ENCODE results near the gene CDK11A. TPM values are rescaled to one million over a fixed set of nuclear protein-coding genes. Genes with fewer than 3 reads are reported as not detected.
A peak's percentile ranks its signal among the peaks of the same experiment; 100 is the strongest.
"Not testable (repeated sequence)": the region's sequence is repeated elsewhere in the genome, so short reads cannot be mapped to it uniquely, and the experiment has no call there.

Gene CDK11A
- total RNA-seq, 1 donor from 2014 or later: 25.9 TPM

DNA sequence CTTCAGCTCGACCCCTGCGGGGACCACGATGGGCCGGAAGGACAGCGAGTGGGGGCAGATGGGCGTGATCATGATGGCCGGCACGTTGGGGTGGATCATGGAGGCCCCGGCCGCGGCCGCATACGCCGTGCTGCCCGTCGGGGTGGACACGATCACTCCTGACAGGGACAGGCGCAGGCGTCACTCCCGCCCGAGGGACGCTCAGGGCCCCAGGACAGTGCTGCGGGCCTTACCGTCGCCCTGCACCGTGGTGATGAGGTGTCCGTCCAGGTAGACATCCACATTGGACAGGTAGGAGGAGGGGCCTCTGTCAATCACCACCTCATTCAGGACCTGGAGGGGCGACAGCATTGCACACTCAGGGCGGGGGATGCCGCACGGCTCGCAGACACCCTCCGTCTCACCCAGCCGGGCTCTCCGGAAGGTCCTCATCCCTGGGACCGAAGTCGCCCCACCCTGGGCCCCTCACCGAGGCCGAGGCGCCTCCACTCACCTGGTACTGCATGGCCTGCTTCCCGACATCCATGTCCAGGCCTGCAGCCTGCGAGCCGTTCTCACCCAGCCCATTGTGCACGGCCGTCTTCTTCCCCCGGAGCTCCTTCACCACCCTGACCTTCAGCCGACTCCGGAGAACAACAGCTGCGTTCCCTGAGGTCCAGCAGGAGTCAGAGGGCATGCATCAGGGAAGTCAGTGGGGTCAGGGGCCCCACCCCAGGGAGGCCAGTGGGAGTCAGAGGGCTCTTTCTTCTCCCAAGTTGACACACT, 30.1 kb upstream of the CDK11A start:
- DNase-seq (ENCODE audit: extremely low read depth, low read depth, low spot score): no peak

DNA sequence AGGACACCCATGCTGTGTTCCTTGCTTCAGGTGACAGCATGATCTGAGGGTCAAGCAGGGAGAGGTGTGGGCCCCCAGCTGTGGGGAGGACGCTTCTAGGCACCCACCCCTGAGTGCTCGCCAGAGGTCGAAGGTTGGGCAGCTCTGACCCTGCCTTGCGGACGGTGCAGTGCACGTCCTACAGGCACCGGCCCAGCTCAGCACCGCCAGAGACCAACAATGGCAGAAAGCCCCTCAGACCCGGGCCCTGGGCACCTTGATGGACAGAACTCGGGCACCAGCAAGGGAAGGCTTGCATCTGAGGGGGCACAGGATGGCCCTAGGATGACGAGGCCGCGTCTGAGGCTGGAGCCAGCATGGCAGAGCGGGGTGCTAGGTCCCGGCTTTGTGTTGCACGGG, 29.4 kb upstream of the CDK11A start:
- no peak for DNase-seq (ENCODE audit: extremely low read depth, low read depth, low spot score)

DNA sequence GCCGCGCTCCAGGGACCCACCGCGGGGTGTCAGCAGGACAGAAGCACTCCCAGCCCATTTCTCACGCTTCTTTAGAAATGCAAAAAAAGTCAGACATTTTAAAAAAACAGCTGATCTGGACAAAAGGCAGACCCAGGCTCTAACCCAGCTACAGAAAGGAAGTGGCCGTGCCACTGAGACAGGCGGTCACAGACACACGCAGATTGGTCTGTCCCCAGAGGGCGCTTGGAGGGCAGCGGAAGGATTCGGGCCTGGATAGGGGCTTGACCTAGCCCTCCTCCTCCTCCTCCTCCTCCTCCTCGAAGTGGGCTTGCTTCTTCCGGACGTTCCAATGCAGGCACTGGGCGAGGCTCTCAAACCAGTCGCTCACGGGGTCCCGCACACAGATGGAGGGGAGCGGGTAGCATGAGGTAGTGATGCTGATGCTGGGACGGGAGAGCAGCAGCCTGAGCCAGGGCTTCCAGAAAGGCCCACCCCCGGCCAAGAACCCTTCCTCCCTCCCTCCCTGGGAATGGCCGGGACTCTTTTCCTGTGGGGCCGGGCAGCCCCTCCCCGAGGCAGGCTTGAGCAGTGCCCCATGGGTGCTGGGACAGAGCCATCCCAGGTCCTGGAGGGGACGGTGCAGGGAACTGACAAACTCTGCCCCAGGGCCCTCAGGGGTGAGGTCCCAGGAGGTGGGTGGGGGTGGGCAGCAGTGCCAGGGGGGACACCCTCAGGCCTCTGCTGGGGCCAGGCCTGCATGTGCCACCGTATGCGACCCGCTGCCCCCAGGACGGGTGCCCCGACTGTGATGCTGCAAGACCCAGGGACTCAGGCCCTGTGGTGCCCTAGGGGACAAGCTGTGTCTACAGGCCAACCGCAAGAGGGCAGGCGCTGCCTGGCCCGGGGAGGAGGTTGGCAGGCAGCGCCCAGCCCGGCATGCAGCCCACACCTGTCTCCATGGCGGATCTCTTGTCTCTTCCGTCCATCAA, 28.8 kb upstream of the CDK11A start:
- DNase-seq (ENCODE audit: extremely low read depth, low read depth, low spot score): no peak

DNA sequence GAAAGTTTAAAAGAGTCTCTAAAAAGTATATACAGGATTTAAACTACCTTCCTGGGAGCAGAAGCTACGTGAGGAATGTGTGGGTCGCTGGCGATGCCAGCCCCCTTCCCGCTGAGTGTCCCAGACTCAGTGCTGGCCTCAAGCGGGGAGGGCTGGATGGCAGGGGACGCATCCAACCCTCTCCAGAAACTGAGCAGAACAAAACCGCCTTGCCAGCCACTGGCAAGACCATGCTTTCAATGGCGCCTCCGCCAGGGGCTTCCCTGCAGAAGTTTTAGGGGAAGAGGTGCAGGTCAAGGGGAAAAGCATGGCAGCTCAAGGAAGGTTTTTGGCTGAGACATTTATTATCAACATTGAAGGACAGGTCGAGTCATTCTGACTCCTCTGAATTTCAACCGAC, 28.0 kb upstream of the CDK11A start:
- no peak for DNase-seq (ENCODE audit: extremely low read depth, low read depth, low spot score)

DNA sequence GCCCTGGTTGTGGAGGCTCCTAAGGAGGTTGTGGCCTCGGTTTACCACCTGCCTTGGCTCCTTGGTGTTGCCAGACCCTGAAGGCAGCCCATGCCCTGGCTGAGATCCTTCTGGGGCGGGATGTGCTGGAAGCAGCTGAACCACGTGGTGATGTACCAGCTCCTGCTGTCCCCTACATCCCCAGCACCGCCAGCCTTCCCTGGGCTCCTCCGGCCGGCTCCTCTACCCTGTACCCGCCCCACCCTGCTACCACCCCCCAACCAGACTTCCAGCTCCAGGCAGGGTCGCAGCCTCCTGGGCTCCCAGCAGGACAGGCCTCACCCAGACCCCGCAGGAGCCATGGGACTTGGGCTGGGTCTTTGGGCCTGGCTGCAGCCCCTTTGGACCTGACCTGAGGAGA, 25.8 kb upstream of the CDK11A start:
- DNase-seq (ENCODE audit: extremely low read depth, low read depth, low spot score): not testable (repeated sequence)

DNA sequence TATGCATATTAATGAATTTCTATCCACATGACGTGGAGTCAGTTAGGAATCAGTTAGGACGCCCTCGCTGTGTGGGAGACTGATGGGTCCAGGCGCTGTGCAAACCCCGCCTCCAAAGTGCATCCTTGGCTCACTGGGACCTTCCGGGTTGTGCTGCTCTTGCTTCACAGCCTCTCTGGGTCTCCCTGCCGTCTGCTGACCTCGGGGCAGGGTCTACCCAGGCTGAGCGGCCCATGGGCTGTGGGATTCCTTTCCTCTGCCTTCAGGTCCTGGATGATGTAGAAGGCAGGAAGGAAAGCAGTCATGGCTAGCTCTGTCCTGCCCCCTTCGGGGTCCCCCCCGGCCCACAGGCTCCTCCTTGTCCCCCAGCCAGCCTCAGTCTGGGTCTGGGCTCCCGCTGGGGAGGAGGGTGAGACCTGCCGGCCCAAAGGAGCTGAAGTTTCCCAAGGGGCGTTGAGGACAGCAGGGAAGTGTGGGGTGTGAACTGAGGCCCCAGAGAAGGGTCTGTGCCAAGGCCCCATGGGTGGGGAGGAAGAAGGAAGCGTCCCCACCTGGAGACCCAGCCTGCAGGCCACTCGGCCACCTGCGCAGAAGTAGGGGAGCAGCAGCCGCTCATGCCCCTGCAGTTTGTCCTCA, 24.6 kb upstream of the CDK11A start:
- DNase-seq (ENCODE audit: extremely low read depth, low read depth, low spot score): no peak

DNA sequence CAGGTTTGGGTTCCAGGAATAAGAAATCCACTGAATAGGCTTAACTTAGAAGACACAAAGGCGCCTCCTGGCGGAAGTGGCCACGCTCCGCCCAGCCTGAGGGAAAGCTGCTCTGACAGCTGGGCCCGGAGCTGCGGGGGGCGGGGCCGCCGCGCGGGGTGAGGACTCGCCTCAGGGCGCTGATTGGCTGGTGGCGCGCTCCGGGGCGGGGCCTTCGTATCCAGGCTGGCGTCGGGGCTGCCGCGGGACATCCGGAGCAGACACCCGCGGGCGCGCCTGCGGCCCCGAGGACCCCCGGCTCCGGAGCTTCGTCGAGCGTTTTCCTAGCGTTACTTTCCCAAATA, 22.4 kb upstream of the CDK11A start:
- not testable (repeated sequence) for DNase-seq (ENCODE audit: extremely low read depth, low read depth, low spot score)

DNA sequence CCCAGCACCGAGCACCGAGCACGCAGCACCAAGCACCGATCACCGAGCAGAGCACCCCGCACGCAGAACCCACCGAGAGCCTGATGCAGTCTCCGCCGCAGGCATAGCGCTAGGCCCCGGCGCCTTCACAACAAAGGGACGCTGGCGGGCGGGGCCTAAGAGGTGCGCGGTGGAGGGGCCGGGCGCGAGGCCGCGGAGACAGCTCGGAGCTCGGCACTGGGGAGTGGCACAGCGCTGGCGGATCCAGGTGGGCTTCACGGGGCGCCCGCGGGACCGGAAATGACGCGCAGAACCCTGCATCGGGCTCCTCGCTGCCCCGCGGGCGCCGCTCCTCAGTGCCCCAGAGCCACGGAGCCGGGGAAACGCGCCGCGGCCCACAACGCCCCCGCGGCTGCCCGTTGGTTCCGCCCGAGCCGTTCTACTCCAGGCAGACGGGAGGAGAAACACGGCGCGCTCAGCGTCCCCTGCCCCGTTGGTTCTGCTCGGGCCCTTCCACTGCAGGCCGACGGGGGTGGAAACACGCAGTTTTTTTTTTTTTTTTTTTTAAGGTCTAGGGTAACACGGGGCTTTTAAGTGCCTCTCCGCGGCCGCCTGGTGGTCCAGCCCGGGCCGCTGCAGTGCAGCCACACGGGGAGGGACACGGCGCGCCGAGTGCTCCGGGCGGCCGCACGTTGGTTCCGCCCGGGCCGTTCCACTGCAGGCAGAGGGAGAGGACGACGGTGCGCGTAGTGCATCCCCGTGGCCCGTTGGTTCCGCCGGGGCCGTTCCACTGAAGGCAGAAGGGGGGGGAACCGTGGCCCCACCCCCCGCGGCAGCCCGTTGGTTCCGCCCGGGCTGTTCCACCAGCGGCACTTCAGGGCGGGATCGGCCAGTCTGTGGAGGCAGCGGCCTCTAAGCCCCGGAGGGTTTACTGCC, 21.8 kb upstream of the CDK11A start:
- peak; percentile 0 for DNase-seq (ENCODE audit: extremely low read depth, low read depth, low spot score)

DNA sequence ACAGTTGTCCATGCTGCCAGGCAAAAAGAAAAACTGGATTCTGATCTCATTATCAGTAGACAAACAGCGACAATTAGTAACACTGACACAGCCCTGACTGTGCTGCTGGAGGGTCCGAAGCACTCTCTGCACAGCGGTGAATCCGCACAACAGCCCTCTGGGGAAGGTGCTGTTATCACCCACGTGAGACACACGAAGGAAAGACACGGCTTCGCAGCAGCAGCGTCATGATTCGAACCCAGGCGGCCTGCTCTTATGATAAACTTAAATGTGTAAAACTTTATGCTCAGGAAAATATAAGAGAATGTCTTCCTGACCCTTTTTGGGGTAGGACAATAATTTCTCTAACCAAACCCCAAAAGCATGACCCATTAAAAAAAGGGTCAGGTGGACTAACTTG, 18.4 kb upstream of the CDK11A start:
- not testable (repeated sequence) for DNase-seq (ENCODE audit: extremely low read depth, low read depth, low spot score)

DNA sequence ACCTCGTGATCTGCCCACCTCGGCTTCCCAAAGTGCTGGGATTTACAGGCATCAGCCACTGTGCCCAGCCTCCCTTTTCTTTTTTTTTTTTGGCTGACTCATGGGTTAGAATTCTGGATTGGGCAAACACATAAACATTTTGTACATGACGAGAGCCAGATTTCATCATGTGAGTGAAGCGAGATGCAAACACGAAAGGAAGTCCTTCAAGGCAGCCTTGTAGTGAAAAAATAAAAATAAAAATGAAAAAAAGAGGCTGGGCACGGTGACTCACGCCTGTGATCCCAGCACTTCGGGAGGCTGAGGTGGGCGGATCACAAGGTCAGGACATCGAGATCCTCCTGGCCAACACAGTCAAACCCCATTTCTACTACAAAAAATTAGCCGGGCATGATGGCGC, 16.9 kb upstream of the CDK11A start:
- DNase-seq (ENCODE audit: extremely low read depth, low read depth, low spot score): peak; percentile 41

DNA sequence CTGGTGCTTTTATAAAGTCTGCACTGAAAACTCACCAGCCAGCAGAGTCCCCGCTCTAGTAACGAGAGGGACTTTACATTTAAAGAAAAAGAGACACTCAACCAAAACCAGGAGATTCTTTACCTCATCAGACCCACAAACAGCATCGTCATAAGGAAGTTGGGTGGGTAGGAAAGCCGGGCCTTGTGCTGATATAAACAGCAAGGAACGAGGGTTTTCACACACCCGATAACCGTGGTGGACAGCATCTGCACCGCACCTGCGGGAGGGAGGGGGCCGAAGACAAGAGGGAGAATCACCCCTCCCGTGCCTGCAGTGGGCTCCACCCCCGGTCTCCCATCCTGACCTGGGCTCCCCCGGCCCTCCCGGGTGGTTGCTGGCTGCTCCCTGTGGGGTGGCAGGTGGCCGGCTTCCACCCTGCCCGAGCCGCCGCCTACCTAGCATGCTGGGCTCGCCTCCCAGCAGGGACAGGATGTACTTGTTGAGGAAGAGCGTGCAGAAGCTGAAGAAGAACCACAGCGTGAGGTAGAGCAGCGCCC, 14.7 kb upstream of the CDK11A start:
- DNase-seq (ENCODE audit: extremely low read depth, low read depth, low spot score): not testable (repeated sequence)

DNA sequence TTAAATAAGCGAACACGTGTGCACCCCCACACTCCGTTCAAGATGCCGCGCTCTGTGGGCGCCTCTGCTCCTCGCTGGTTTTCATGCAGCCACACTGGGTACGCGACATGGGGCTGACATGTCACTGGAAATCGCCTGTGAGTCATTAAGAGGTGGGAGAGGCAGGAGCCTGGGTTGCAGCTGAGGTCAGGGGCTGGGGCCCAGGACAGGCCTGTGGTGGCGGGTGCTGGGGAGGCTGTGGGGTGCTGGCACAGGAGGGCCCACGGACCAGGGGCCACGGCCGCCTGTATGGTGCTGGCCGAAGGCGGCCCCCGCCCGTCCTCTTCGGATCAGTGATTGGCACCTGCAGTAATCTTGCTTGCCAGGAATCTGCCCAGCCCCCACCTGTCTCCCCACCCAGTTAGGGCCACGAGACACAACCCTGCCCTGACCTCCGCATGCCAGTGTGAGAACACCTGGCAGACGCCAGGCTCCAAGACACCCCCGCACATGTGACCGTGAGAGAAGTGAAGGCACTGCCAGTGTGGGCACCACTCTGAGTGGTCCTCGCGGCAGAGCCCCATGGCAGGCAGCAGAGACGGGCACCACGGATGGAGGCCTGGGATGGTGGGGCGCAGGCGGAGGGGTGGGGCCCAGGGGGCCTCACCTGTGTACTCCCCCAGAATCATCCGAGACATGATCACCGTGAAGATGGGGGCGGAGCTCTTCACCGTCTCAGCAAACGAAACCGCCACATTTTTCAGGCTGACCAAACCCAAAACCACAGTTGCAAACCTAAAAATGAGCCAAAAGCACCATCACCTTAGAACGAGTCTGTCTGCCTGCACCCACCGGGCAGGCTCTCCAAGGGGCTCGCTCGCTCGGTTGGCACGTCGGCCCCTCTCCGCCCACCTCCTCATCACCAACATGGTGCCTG, 13.8 kb upstream of the CDK11A start:
- DNase-seq (ENCODE audit: extremely low read depth, low read depth, low spot score): not testable (repeated sequence)

DNA sequence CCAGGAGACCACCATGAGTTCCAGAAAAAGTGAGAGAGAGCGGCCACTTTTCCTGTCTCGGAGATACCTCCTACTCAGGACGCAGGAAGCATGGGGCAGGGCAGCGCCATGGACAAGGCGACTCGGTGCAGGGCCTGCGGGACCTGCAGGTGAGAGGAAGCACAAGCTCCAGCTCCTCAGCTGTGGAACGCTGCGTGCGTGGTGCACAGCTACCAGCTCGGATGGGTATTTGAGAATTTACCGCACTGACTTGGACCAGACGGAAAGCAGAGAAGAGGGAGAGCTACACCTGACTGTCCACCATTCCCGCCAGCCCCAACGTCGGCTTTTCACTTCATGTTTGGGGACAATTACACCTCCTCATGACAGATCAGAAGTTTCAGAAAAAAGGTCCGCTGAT, 8.2 kb upstream of the CDK11A start:
- no peak for DNase-seq (ENCODE audit: extremely low read depth, low read depth, low spot score)

DNA sequence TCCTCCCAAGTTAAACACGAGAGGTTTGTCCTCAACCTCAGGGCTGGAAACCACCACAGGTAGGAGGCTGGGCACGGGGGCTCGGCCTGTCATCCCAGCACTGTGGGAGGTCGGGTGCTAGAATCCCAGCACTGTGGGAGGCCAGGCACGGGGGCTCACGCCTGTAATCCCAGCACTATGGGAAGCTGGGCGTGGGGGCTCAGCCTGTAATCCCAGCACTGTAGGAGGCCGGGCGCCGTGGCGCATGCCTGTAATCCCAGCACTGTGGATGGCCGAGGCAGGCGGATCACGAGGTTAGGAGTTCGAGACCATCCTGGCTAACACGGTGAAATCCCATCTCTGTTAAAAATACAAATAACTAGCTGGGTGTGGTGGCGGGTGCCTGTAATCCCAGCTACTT, 6.7 kb upstream of the CDK11A start:
- no peak for DNase-seq (ENCODE audit: extremely low read depth, low read depth, low spot score)

DNA sequence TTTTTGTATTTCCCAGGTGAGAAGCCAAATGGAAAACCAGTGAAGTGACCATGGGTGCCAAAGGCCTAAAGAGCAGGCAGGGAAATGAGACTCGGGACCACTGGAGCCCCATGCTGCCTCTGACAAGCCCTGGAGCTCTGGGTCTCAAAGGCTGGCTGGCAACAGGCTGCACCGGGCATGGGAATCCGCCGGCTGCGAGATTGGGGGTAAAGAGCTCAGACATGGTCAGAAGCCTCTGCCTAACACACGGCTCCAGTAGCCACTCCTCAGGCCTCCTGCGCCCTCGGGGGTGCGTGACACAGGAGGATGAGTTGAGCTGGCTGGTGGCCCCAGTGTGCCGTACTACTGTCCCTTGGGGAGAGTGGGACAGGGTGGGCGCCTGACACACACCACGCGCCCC, 6.1 kb upstream of the CDK11A start:
- not testable (repeated sequence) for DNase-seq (ENCODE audit: extremely low read depth, low read depth, low spot score)

DNA sequence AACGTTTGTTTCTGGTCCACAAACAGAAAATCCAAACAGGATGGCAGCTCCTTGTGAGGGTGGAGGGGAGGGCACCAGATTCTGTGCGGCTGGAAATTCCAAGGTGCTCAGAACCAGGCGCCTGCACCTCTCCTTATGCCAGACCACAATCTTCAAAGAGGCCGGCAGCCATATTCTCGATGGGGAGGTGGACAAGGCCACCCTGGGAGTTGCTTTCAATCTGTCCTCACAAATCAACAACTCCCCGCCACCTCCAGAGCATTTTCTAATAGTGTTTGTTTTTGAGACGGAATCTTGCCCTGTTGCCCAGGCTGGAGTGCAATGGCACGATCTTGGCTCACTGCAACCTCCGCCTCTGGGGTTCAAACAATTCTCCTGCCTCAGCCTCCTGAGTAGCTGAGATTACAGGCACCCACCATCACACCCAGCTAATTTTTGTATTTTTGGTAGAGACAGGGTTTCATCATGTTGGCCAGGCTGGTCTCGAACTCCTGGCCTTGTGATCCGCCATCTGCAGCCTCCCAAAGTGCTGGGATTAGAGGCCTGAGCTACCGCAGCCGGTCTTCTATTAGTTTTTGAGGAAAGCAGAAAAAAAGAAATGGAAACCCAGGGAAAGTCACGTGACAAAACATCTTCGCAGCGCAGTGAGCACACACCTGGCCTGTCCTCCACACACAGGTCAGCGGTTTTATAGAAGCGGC, 5.1 kb upstream of the CDK11A start:
- DNase-seq (ENCODE audit: extremely low read depth, low read depth, low spot score): not testable (repeated sequence)

DNA sequence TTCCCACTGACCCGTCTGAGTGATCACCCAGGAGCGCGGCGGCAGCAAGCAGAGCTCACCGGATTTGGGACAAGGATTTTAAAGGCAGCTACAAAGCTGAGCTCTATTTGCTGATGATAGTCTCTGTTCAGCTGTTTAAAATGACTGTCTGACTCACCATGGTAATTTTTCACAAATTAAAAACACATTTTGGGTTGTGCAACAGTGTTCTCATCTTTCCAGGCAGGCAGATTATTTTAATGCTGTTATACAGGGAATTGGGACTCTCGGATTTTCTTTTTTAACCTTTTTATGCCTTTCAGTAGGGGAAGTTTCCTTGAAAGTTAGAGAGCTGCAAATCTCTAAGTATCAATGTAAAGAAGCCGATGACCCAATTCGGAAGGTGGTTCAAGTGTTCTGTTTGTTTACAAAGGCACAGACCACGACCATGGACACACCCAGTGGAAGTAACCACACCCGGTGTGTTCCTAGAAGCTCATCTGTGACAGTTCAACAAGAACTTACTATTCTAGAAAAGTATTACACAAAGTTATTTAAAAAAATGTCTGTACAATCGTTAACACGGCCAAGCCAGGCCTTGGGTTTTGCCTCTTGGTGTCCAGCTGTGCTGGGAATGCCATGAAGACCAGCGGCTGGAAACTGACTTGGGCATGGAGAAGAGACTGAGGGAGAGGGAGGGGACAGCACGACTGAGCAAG, 4.3 kb upstream of the CDK11A start:
- not testable (repeated sequence) for DNase-seq (ENCODE audit: extremely low read depth, low read depth, low spot score)

DNA sequence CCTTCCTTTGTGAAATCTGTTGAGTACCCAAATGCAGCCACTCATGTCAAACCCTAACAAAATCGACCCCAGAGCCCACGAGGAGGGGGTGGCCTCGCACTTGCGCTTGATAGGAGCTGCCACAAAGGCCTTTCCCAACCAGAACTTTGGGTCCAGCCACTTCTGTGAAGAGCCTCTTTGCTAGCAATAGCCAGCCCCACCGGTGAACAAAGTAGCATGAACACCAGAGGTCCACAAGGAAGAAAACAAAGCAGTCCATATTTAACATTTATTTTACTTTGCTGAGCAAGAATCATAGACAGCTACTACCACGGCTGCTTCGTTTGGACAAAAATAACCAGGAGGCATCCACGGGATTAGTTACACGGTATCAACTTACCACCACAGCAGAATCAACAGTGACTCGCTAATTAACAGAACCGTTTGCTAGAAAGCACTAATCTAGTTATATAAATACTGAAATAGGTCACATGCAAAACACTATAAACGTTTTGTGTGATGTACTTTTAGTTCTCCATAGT, 3.0 kb upstream of the CDK11A start:
- DNase-seq (ENCODE audit: extremely low read depth, low read depth, low spot score): not testable (repeated sequence)

All from glomerular endothelial cell (primary cell).